Stimulated activated CD4-positive, alpha-beta T cell treated with anti-CD3 and anti-CD28 coated beads, Interleukin-15, amount 100 ng/mL, for 1 hour (primary cell): ENCODE results near the gene TFAP2D.

Experiments
- DNase-seq, 2 donors: peaks; one replicate each; pipeline ENCODE4 v3.0.0-alpha.2; 2020; ENCODE audit warnings: low read depth in 1 of 2, low spot score in 1 of 2

The TFAP2D gene

GRCh38 chr6:50718566-50718965, 5.2 kb downstream of the TFAP2D start:
- no peak for DNase-seq

DNA sequence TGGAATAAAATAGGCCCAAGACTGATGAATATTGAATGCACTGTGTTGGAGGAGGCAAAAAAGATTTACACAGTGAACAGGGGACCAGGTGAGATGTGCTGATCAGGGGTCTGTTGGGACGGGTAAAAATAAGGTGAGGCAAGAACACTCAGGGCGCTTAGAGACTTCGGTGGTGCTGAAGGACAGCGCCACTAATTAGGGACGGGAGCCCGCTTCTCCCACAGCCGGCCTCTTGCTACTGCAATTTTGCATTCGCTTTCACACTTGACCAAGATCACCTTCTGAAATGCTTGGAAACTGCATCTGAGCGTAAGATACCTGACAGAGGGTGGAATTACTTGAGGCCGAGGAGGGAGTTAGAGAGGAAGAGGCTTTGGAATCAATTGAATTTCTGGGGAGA, 7.3 kb downstream of the TFAP2D start:
- DNase-seq = no peak

DNA sequence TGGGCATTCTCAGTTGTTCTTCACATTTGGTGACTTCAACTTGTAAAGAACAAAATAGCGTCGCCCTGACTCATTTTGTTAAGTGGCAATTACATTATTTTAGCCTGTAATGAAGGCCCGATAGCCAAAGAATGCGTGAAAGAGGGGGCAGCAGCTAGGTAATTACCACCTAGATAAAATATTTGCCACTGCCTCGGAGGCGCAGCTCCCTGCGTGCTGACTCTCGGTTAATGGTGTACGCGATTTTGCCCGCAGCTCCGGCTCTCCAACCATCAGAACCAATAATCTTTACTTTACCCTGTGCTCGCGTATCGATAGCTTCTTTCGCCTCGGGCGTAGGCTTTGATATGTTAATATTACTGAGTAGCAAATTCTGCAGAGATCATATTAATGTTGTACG, 8.7 kb downstream of the TFAP2D start:
- no peak for DNase-seq

DNA sequence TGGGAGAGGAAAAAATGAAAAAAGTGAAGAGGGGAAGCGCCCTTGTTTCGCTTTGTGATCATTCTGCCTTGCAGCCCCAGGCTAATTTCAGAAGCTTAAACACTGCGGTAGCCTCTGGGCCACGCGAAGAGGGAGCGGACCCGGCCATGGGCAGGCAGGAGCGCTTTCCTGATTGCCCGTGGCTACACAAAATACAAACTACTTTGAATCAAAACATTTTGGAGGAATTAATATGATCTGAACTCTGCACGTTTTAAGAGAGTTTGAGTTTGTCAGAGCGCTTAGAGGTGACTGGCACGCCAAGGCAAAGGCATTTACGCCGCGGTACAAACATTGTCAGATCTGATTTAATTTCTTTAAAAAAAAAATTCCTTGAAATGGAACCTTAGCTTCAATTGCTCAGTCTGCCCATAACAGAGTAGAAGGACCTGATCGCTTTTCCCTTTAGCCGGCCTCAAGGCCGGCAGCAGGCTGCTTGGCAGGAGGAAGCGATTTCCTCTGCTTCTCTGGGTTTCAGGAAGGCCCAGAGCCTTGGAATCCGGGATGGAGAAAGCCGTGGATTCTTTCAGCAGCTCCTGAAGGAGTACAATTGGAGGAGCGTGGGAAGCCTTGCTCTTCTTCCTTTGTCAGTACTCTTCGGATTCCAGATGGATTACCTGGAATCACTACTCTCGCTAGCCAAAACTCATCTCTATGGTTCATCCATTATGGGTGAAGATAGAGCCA, 9.7 kb downstream of the TFAP2D start:
- no peak for DNase-seq

GRCh38 chr6:50724381-50725124, 11.2 kb downstream of the TFAP2D start:
- no peak for DNase-seq

GRCh38 chr6:50734488-50734887, 21.2 kb downstream of the TFAP2D start:
- no peak for DNase-seq

- DNase-seq = no peak
Observed at GRCh38 chr6:50742161-50742560, 28.8 kb downstream of the TFAP2D start.

DNA sequence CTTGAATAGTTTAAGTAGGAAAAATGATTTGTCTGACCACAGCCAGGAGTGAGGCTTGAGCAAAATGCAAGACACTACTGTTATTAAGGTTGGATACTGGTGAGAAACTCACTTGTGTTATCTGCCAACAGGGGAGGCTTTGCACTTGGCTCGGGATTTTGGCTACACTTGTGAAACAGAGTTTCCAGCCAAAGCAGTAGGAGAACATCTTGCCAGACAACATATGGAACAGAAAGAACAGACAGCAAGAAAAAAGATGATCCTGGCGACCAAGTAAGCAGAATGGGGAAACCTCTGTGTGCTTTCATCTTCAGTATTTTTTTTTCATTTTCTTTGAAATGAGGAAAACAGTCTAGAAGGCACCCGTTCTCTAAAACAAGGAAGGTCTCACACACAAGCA, 31.6 kb downstream of the TFAP2D start:
- DNase-seq = no peak

DNA sequence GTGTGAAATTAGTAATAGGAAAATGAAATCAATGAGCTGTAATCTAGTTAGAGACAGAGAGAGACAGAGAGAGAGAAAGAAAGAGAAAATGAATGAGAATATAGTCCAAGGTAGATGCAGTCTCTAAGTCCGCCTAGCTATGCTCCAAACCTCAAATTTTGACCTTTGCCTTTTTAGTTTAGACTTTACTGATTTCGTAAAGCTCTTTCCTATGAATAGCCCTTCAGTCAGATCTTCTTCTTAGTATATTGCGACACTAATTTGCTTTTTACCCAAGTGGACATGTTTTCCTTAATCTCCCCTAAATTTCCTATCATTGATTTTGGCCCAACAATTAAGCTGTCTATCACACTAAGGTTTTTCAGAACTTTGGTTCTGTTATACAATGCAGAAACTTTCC, 49.5 kb downstream of the TFAP2D start:
- no peak for DNase-seq

GRCh38 chr6:50778696-50779095, 65.4 kb downstream of the TFAP2D start:
- no peak for DNase-seq

DNA sequence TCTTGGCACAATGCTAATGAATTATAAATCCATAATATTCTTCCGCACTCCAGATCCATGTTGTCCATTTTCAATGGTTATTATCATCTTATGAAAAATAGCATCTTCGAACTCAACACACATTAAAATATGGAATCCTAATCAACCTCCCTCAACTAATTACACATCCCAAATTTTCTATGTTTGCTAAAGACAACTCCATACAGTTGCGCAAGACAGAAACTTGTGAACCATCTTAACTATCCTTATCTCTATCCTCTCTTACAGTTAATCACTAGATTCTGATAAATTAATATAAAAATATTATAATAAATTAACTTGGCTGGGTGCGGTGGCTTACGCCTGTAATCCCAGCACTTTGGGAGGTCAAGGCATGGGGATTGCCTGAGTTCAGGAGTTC, 67.1 kb downstream of the TFAP2D start:
- no peak for DNase-seq

DNA sequence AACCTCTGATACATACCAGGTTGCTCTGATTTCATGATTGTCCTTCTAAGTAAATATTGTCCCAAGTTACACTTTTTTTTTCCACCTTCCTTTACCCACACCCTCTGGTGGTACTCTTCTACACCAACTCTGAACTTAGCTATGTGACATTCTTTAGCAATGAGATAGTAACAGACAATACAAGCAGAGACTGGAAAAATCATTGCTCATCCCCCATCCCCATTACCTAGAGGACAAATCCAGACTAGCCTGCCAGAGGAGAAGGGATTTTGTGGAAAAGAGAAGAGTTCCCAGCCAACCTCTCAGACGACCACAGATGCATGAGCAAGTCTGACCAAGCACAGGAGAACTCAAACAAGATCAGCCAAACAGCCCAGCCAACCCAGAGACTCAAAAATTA, 72.6 kb downstream of the TFAP2D start:
- no peak for DNase-seq

DNA sequence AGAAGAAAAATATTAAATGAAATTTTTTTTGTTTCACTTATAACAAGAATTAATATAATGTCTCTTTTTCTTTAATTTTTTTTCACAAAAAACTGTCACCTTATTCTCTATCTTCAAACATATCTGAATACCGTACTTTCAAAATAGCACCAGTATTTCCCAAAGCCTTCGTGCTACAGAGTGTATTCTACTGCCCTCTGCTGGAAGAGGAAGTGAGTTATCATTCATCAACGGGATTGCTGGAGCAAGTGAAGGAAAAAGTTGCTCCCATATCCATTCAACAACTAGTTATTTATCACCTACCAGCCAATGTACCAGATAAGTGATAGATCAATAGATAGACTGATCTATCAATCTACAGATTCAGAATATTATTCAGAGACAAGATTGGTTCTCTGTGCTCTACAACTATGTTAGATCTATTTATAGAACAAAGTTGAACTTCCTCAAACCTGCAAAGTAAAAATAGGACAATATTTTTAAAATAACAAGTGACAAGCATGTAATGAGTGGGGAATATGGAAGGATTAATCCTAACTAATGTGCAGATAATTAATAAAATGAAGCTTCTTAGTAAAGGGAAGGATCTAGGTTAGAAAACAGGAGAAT, 78.7 kb downstream of the TFAP2D start:
- no peak for DNase-seq

- DNase-seq = no peak
Observed at GRCh38 chr6:50792771-50793170, 79.4 kb downstream of the TFAP2D start.

DNA sequence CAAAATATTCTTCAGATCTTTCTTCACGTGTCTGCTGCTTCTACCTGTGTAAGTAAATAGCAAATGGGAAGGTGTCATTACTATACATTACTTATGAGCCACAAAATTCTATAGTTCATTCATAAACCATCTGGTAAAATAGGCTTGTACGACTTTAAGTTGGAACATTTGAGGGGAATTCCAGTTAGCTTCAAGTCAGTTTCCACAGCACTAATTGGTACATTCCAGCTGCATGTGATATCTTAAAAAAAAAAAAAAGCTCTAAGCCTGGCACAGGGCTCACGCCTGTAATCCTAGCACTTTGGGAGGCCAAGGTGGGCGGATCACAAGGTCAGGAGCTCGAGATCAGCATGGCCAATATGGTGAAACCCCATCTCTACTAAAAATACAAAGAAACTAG, 82.2 kb downstream of the TFAP2D start:
- no peak for DNase-seq

DNA sequence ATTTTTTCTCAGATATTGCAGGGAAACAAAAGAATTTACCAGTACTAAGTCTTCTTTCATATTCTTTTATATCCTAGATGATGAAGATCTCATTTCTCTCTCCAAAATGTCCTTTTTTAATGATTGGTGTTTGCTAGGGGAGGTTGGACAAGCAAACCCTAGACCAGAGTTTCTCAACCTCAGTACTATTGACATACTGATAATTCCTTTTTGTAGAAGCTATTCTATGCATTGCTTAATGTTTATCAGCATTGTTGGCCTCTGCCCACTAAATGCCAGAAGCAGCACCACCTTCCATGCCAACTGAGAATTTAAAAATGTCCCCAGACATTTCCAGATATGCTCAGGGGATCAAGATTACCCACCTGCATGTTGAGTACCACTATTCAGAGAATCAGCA, 91.0 kb downstream of the TFAP2D start:
- no peak for DNase-seq

- DNase-seq = no peak
Observed at GRCh38 chr6:50807035-50807434, 93.7 kb downstream of the TFAP2D start.

- no peak for DNase-seq
Observed at GRCh38 chr6:50815436-50816114, 102.2 kb downstream of the TFAP2D start.

DNA sequence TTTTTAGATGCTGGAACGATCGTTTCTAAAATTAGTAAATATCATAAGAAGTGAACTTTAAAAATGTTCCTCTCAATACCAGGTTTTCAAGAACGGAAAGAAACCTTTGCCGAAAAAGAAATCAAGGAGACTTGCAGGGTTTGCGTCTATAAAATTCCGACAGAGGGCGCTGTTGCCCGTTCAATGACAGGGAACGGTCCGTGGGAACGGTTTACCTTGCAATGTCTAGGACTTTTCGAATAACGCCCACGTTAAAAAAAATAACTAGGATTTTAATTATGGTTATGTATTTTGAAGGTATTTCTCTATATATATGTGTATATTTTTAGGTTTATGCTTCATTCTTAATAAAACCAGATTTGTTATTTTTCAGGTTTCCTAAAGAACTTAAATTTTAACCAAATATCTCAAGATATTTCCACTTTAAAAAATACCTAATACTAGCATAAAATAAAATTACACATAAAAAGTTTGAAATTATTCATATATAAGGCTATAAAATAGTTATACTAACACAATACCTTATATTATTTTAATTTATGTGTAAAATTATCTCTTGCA, 102.9 kb downstream of the TFAP2D start:
- DNase-seq = peak in 1 of 2 donors; percentile 10

DNA sequence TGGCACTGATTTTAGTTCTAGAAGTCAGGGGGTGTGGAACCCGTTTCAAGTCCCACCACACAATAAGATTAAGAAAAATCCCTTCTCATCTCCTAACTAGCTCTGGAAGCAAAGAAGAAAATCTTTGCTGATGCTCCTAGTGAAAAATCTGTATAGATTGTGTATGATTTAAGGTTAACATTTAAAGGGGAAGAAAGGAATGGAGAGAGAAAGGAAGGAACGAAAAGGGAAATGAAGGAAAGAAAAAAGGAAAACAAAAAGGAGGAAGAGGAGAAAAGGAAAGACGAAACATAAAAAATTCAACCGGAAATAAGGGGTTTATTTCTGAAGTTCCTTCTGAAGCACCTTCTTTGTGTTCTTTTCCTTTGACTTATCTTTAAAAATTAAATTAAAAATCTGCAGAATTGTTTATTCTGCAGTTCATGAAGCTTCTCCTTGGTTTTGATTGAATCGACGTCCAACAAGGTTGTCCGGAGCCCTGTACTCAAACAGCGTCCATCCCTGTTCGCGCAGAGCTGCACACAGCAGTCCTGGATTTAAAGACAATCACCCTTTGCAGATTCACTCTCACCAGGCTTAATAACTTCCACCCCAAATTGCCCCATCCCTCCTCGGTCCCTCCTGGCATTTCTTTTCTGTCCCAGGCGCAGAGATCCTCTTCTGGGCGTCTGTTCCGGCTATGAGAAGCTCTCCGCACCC, 103.8 kb downstream of the TFAP2D start:
- no peak for DNase-seq

DNA sequence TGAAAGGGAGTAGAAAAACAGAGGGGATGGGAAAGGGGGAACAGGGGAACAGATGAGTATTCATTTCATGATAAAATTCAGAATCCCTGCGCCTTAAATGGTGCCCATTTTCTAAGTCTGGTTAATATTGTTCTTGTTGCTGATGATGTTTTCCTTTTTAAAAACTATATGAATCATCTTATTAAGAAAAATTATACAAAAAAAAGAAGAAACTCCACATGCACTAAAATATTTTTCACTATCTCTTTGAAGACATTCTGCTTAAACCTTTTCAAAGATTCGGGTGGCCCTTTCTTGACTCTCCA, 104.3 kb downstream of the TFAP2D start:
- no peak for DNase-seq
